Ovary (tissue), 9 donors: ENCODE data around the gene IRX5. TPM values are rescaled to one million over a fixed set of nuclear protein-coding genes. Genes with fewer than 3 reads are reported as not detected.

Experiments
- DNase-seq, 5 donors: peaks; one replicate each; pipeline ENCODE4 v3.0.0-alpha.2; 2019 to 2020
- H3K27ac ChIP-seq, 2 donors: fragments of 200-600 bp; one replicate each; pipeline versions ENCODE4 v1.5.1 to v1.8.0; 2019 to 2022
- H3K27me3 ChIP-seq: fragments of 200-600 bp; one replicate; pipeline ENCODE4 v1.8.0; 2022
- H3K36me3 ChIP-seq: fragments of 200-600 bp; sonication (generic); one replicate; pipeline ENCODE4 v1.5.1; 2019
- H3K4me1 ChIP-seq: one replicate; pipeline ENCODE4 v1.8.1; 2013; ENCODE audit warnings: mild to moderate bottlenecking, moderate library complexity; ENCODE audit not compliant: insufficient read depth
- H3K4me3 ChIP-seq: fragments of 200-600 bp; sonication (generic); one replicate; pipeline ENCODE4 v1.5.1; 2017
- H3K9me3 ChIP-seq, 2 donors: fragments of 200-600 bp in 1 of 2; sonication (generic) in 1 of 2; one replicate each; pipeline versions ENCODE4 v1.5.1 to v1.8.1; 2013 to 2019; ENCODE audit warnings: mild to moderate bottlenecking in 1 of 2, moderate library complexity in 1 of 2
- EP300 ChIP-seq: sonication (generic); formaldehyde crosslinking; IDR thresholded peaks from one replicate; pipeline ENCODE4 v1.6.1; 2017; ENCODE audit warnings: antibody characterized with exemption
- POLR2A ChIP-seq: fragments of 450-650 bp; IDR thresholded peaks from one replicate; pipeline ENCODE4 v1.6.1; 2017; ENCODE audit warnings: antibody characterized with exemption, mild to moderate bottlenecking, moderate library complexity
- WGBS, 3 donors: extraction: QIAGEN DNeasy Blood & Tissue Kit in 1 of 3; methylation state at CpG; one replicate each; pipeline versions ENCODE4 v1.1.5 to v1.1.7; 2013 to 2017; 5-methylcytosine and 5-hydroxymethylcytosine counted together
- intact Hi-C, 4 donors: fragments of 100-400 bp; cut with DNase I; formaldehyde crosslinking; loops; one replicate each; pipeline versions ENCODE4 v1.11.0 to v1.15.1; 2022 to 2023
- polyA plus RNA-seq, 2 donors: library from polyadenylated mRNA; stranded (reverse); fragments of 200-250 nt in 1 of 2; fragments of 350-450 nt in 1 of 2; fragmentation: Illumina TruSeq in 1 of 2; extraction: RNeasy Lipid Tissue Mini Kit (QIAGEN cat#74804) in 1 of 2; gene quantifications; one replicate each; pipeline ENCODE4 v1.2.3, GENCODE V29; 2013 to 2014
- total RNA-seq, 7 donors: library from RNA; depleted of rRNA in 2 of 7; stranded (reverse); fragments of >200 nt in 2 of 7; fragmentation: NEBNext Ultra II Directional in 3 of 7; extraction: Animal tissue kit (Norgen Biotek cat#: 25700) in 3 of 7; gene quantifications; one replicate each; pipeline versions ENCODE4 v1.1.0 to v1.2.4, GENCODE V29; 2016 to 2023
- TF ChIP-seq, protein P1 (sequence below), 3 donors: fragments of 450-650 bp in 2 of 3; fragments of 200-600 bp in 1 of 3; IDR thresholded peaks; one replicate each; pipeline versions ENCODE4 v1.5.1 to v1.8.0; 2016 to 2022; ENCODE audit warnings: antibody characterized with exemption in 3 of 3, mild to moderate bottlenecking in 1 of 3
- donor health status: DM: no; HTN: no; CAD: no; lungs with moderate emphysema.
- donor health status: DM: no; HTN: no; CAD: no.
- donor health status: Bipolar disorder and iron deficiency.
- donor health status: DM: yes; HTN: yes; CAD: no.
- donor health status: DM: no; HTN: no; CAD: no.
- donor health status: DM: yes; HTN: yes; CAD: no.

IRX5 gene
- total and polyA plus RNA-seq, 9 donors: 0.35 to 9.7 (median 0.88) TPM

- WGBS, 3 donors: 85 to 95% (median 86%) methylated on average over 5 of the region's 5 CpGs
Observed at GRCh38 chr16:54970016-54970415, 39.4 kb downstream of the IRX5 start.

GRCh38 chr16:54974367-54974766 lies 43.7 kb downstream of the IRX5 start:
- H3K27me3 ChIP-seq: no peaks in the 10 kb centered on the region
- H3K36me3 ChIP-seq: no peaks in the 10 kb centered on the region
- 39 to 59% (median 48%) methylated on average over 5 of the region's 5 CpGs for WGBS, 3 donors
- intact Hi-C loops: no loop called here
- no peaks in the 10 kb centered on the region for H3K4me1 ChIP-seq
- TF ChIP-seq, protein P1, sequence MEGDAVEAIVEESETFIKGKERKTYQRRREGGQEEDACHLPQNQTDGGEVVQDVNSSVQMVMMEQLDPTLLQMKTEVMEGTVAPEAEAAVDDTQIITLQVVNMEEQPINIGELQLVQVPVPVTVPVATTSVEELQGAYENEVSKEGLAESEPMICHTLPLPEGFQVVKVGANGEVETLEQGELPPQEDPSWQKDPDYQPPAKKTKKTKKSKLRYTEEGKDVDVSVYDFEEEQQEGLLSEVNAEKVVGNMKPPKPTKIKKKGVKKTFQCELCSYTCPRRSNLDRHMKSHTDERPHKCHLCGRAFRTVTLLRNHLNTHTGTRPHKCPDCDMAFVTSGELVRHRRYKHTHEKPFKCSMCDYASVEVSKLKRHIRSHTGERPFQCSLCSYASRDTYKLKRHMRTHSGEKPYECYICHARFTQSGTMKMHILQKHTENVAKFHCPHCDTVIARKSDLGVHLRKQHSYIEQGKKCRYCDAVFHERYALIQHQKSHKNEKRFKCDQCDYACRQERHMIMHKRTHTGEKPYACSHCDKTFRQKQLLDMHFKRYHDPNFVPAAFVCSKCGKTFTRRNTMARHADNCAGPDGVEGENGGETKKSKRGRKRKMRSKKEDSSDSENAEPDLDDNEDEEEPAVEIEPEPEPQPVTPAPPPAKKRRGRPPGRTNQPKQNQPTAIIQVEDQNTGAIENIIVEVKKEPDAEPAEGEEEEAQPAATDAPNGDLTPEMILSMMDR (IDR thresholded peaks at IDR 0.05): no peak
- TF ChIP-seq EP300: no peak
- no peak for TF ChIP-seq POLR2A
- no peak for DNase-seq
- H3K9me3 ChIP-seq: no peaks in the 10 kb centered on the region
- H3K27ac ChIP-seq: no peak overlapping the region
- H3K4me3 ChIP-seq: no peak overlapping the region

More at GRCh38 chr16:54970016-54970415, 39.4 kb downstream of the IRX5 start:
- TF ChIP-seq, protein P1 (IDR thresholded peaks at IDR 0.05): no peak
- TF ChIP-seq POLR2A (no peak), EP300 (no peak)
- H3K9me3 ChIP-seq: no peaks in the 10 kb centered on the region
- DNase-seq: no peak
- H3K27me3 ChIP-seq: no peaks in the 10 kb centered on the region
- H3K4me3 ChIP-seq: no peak overlapping the region
- intact Hi-C loops: no loop called here
- H3K4me1 ChIP-seq: no peaks in the 10 kb centered on the region
- no peak overlapping the region for H3K27ac ChIP-seq
- no peaks in the 10 kb centered on the region for H3K36me3 ChIP-seq

DNA sequence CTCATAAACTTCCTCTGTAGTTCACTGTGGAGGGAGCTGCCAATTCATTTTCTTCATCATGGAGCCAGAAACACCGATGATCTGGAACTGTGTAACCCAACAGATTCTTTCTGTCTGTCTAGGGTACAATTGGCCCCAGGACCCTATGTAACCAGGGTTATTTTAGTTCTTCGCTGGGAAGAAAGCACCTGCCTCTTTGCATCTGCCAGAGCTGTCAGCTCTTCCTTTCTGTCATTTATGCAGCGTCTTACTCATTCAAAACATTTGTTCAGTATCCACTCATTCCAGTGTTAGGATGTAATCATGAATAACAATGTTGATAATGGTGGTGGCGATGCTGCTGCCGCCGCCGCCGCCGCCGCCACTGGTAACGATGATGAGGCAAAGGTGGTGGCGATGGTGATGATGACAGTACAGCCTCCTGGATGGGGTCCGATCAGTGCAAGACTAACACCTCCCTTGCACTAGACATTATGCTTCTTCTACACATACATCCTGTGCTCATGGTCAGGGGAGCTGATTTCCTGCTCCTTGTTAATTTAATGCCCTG lies 46.1 kb downstream of the IRX5 start:
- no peaks in the 10 kb centered on the region for H3K36me3 ChIP-seq
- H3K4me1 ChIP-seq: no peaks in the 10 kb centered on the region
- 83 to 89% (median 86%) methylated on average over 13 of the region's 13 CpGs for WGBS, 3 donors
- H3K27ac ChIP-seq: no peak overlapping the region
- no peak overlapping the region for H3K4me3 ChIP-seq
- no peaks in the 10 kb centered on the region for H3K27me3 ChIP-seq
- no peaks in the 10 kb centered on the region for H3K9me3 ChIP-seq
- intact Hi-C loops: no loop called here
- TF ChIP-seq EP300: no peak
- no peak for TF ChIP-seq POLR2A
- TF ChIP-seq, protein P1 (IDR thresholded peaks at IDR 0.05): no peak
- no peak for DNase-seq

DNA sequence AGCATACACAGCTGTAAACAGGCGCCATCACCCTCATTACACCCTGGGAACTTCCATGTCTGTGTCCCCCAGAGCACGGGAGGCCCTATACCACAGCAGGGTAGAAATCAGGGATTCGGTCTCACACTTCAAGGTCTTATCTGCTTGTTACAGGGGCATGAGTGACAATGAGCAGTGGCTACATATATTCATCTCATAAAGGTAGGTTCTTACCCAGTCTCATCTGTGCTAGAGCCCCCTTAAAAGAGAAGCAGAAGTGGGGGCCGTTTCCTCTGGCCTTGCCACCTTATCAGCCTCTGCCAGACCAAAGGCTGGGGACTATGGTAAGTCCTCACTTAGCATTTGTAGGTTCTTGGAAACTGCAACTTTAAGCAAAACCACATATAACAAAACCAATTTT lies 46.5 kb downstream of the IRX5 start:
- WGBS, 3 donors: 45 to 58% (median 48%) methylated on average over 4 of the region's 4 CpGs
- Histone ChIP-seq H3K9me3 (no peaks in the 10 kb centered on the region), H3K36me3 (no peaks in the 10 kb centered on the region), H3K27ac (no peak overlapping the region), H3K27me3 (no peaks in the 10 kb centered on the region), H3K4me3 (no peak overlapping the region), H3K4me1 (no peaks in the 10 kb centered on the region)
- intact Hi-C loops: no loop called here
- DNase-seq: no peak
- TF ChIP-seq, protein P1 (IDR thresholded peaks at IDR 0.05): no peak
